WTC11 (cell line): Measurements from ENCODE around the gene TBRG4.

Source experiments
- CTCF ChIP-seq: fragments of 200-600 bp; IDR thresholded peaks from 2 replicates; pipeline ENCODE4 v1.8.0; 2022; ENCODE audit warnings: antibody characterized with exemption
- ETV6 ChIP-seq: sonication (generic); formaldehyde crosslinking; IDR thresholded peaks from 2 replicates; pipeline ENCODE4 v1.8.1; 2022; ENCODE audit warnings: mild to moderate bottlenecking, missing genetic modification reagents
- FOXK1 ChIP-seq: sonication (generic); formaldehyde crosslinking; IDR thresholded peaks from 2 replicates; pipeline ENCODE4 v1.8.0; 2022; ENCODE audit warnings: mild to moderate bottlenecking, moderate library complexity, missing genetic modification reagents
- MAX ChIP-seq: sonication (generic); formaldehyde crosslinking; IDR thresholded peaks from 2 replicates; pipeline ENCODE4 v1.8.0; 2022; ENCODE audit warnings: mild to moderate bottlenecking, missing genetic modification reagents
- MYBL2 ChIP-seq: sonication (generic); formaldehyde crosslinking; IDR thresholded peaks from 2 replicates; pipeline ENCODE4 v1.8.1; 2023; ENCODE audit warnings: mild to moderate bottlenecking, moderate library complexity, missing genetic modification reagents
- PRRX2 ChIP-seq: fragments of 250-450 bp; sonication (Bioruptor Pico); IDR thresholded peaks from 2 replicates; pipeline ENCODE4 v1.8.0; 2021; ENCODE audit warnings: mild to moderate bottlenecking
- ZNF138 ChIP-seq: sonication (generic); formaldehyde crosslinking; conservative IDR thresholded peaks from 2 replicates; pipeline ENCODE4 v1.8.1; 2022; ENCODE audit warnings: mild to moderate bottlenecking, moderate library complexity, missing genetic modification reagents
- TF ChIP-seq, protein P1 (sequence below): fragments of 250-450 bp; sonication (Bioruptor Pico); IDR thresholded peaks from 2 replicates; pipeline ENCODE4 v1.9.0; 2021; ENCODE audit warnings: mild to moderate bottlenecking

DNA sequence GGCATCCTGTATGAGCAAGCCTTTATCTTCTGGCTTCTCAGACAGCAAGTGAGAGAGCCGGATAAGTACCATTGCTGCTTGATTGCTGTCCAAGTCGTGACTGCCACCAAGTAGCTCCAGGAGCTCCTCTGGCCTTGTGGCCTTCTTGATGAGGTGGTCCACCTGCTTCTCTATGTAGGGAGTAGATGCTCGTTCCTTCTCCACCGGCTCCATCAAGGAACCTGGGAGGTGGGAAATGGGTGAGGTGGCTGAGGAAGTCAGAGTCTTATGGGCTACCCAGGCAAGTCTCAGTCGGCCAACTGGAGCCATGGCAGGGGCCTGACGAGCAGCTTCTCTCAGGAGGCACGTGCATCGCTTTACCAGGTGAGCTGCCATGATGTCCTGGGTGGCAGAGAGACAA is 2.6 kb downstream of the TBRG4 start:
- TF ChIP-seq ZNF138 (CRISPR knock-in tag) (no peak), MYBL2 (CRISPR knock-in tag) (no peak), CTCF (no peak), MAX (CRISPR knock-in tag) (no peak), ETV6 (CRISPR knock-in tag) (no peak), FOXK1 (no peak), PRRX2 (CRISPR knock-in tag) (no peak)
- TF ChIP-seq, protein P1, sequence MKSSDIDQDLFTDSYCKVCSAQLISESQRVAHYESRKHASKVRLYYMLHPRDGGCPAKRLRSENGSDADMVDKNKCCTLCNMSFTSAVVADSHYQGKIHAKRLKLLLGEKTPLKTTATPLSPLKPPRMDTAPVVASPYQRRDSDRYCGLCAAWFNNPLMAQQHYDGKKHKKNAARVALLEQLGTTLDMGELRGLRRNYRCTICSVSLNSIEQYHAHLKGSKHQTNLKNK: no peak
